Transverse colon (tissue), 4 donors: ENCODE measurements around the gene TUT1. TPM values are rescaled to one million over a fixed set of nuclear protein-coding genes. Genes with fewer than 3 reads are reported as not detected.
"Not testable (repeated sequence)": the region's sequence is repeated elsewhere in the genome, so short reads cannot be mapped to it uniquely, and the experiment has no call there.

Source experiments
- DNase-seq: peaks from one replicate; pipeline ENCODE4 v3.0.0-alpha.2; 2019
- H3K27ac ChIP-seq, 4 donors: fragments of 200-600 bp; sonication (generic); 2 replicates each; pipeline ENCODE4 v1.5.1; 2016 to 2018; ENCODE audit warnings: inconsistent platforms in 4 of 4
- H3K27me3 ChIP-seq: fragments of 200-600 bp; sonication (generic); 2 replicates; pipeline ENCODE4 v1.5.1; 2017; ENCODE audit warnings: inconsistent platforms
- H3K36me3 ChIP-seq, 4 donors: fragments of 200-600 bp; sonication (generic); 2 replicates each; pipeline ENCODE4 v1.5.1; 2017 to 2019; ENCODE audit warnings: inconsistent platforms in 4 of 4
- H3K4me1 ChIP-seq, 4 donors: fragments of 200-600 bp; sonication (generic); 2 replicates each; pipeline ENCODE4 v1.5.1; 2017 to 2020; ENCODE audit warnings: inconsistent platforms in 4 of 4
- H3K4me3 ChIP-seq, 4 donors: fragments of 200-600 bp; sonication (generic); 1 replicate in 1 of 4; 2 replicates in 3 of 4; pipeline versions ENCODE4 v1.5.1 to v1.6.1; 2017 to 2019; ENCODE audit warnings: inconsistent platforms in 4 of 4
- H3K9me3 ChIP-seq, 2 donors: fragments of 200-600 bp; sonication (generic); 2 replicates each; pipeline ENCODE4 v1.5.1; 2017 to 2019; ENCODE audit warnings: inconsistent platforms in 2 of 2
- EP300 ChIP-seq: sonication (generic); formaldehyde crosslinking; IDR thresholded peaks from one replicate; pipeline ENCODE4 v1.6.1; 2017; ENCODE audit warnings: antibody characterized with exemption, low read depth
- POLR2A ChIP-seq: fragments of 450-650 bp; IDR thresholded peaks from one replicate; pipeline ENCODE4 v1.6.1; 2016; ENCODE audit warnings: antibody characterized with exemption, mild to moderate bottlenecking, moderate library complexity
- POLR2AphosphoS5 ChIP-seq, 3 donors: sonication (generic); formaldehyde crosslinking; IDR thresholded peaks; one replicate each; pipeline ENCODE4 v1.6.1; 2016; ENCODE audit warnings: antibody characterized with exemption in 3 of 3
- WGBS, 2 donors: methylation state at CpG; one replicate each; pipeline ENCODE4 v1.1.5; 2018; ENCODE audit warnings: low coverage in 1 of 2; 5-methylcytosine and 5-hydroxymethylcytosine counted together
- in situ Hi-C, 4 donors: fragments of 200-750 bp; cut with MboI; loops; one replicate each; pipeline versions ENCODE4 v1.15.0 to v1.15.1; 2017; ENCODE audit warnings: low sequenced_read_pairs in 3 of 4, low pct_ligation_motif_present in 1 of 4, low pct_unique_long_range_greater_than_20kb in 1 of 4
- intact Hi-C: fragments of 100-400 bp; cut with DNase I; formaldehyde crosslinking; loops from one replicate; pipeline ENCODE4 v1.15.1; 2023; ENCODE audit warnings: low total_unique reads
- total RNA-seq, 4 donors: library from RNA; depleted of rRNA; stranded (reverse); fragments of >200 nt; gene quantifications; one replicate each; pipeline ENCODE4 v1.1.0, GENCODE V29; 2016
- TF ChIP-seq, protein P1 (sequence below), 5 experiments: fragments of 200-600 bp in 3 of 5; fragments of 450-650 bp in 2 of 5; sonication (generic) in 3 of 5; IDR thresholded peaks; 1 replicate in 2 of 5; 2 replicates in 3 of 5; pipeline ENCODE4 v1.5.1; 2016 to 2017; ENCODE audit warnings: antibody characterized with exemption in 5 of 5, inconsistent platforms in 3 of 5, mild to moderate bottlenecking in 2 of 5, moderate library complexity in 1 of 5

The TUT1 gene
- total RNA-seq, 4 donors from 2014 or later, result 6.0 to 12.4 (median 9.8) TPM

DNA sequence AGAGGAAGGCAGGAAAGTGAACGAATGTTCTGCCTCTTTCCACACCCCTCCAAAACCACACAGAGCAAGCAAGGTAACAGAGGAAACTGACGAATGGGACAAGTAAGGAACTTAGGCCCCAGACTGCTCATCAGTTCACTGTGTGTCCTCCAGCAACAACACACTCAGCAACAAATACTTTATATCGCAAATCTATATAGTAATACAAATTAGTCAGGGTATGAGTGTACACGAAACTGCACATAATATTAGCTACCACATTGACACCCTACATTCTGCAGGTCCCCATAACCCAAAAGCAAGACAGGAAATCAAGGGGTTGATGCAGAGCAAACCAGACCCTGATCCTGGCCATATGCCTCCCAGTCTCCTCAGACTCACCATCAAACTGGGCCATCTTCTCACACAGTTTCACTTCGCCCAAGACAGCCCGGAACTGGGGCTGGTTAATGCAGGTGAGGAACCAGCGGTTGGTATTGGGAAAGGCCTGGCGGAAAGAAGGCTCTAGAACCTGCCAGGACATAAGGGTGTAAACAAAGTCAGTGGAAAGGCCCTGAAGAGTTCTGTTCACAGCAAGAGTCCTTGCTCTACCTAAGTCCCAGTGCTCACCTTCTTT is 24.2 kb downstream of the TUT1 start:
- WGBS, 2 donors, result 62 to 74% methylated on average over 3 to 8 of the region's 8 CpGs
- Histone ChIP-seq H3K9me3 (no peaks in the 10 kb centered on the region), H3K4me3 (no peak overlapping the region), H3K27me3 (no peaks in the 10 kb centered on the region), H3K36me3 (peaks cover 0 to 72% (median 26%) of the 10 kb centered on the region in 4 donors), H3K27ac (no peak overlapping the region), H3K4me1 (peaks cover under 1 to 20% (median 9%) of the 10 kb centered on the region in 4 donors)
- TF ChIP-seq EP300 (no peak), POLR2AphosphoS5 (IDR thresholded peaks at IDR 0.05) (no peak), POLR2A (no peak)
- TF ChIP-seq, protein P1, sequence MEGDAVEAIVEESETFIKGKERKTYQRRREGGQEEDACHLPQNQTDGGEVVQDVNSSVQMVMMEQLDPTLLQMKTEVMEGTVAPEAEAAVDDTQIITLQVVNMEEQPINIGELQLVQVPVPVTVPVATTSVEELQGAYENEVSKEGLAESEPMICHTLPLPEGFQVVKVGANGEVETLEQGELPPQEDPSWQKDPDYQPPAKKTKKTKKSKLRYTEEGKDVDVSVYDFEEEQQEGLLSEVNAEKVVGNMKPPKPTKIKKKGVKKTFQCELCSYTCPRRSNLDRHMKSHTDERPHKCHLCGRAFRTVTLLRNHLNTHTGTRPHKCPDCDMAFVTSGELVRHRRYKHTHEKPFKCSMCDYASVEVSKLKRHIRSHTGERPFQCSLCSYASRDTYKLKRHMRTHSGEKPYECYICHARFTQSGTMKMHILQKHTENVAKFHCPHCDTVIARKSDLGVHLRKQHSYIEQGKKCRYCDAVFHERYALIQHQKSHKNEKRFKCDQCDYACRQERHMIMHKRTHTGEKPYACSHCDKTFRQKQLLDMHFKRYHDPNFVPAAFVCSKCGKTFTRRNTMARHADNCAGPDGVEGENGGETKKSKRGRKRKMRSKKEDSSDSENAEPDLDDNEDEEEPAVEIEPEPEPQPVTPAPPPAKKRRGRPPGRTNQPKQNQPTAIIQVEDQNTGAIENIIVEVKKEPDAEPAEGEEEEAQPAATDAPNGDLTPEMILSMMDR (IDR thresholded peaks at IDR 0.05), result no peak
- in situ Hi-C loops (loop anchor here in 1 of 4 donors (10.0 kb wide), 1 partner anchor 142 kb away; no protein-coding TSS in a partner anchor), intact Hi-C loops (no loop called here)
- no peak for DNase-seq

DNA sequence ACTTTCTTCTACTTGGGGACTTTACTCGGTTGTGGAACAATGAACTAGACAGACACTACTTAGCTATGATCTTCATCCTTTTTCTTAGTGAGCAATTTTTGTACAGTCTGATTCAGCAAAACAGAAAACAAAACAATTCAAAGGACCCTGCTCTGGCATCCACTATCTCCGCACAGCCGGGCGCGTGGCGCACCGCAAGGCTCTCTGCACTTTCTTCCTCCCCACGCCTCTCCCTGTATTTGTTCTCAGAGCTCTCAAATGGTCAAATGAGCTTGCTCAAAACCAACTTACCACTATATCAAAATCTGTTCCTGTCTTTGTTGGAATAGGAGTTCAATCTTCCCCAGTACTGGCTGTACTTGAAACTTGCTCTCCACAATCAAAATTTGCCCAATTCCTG is 25.1 kb downstream of the TUT1 start:
- no peaks in the 10 kb centered on the region for H3K9me3 ChIP-seq
- WGBS, 2 donors, result 72 to 91% methylated on average over 8 of the region's 8 CpGs
- peaks cover 0 to 14% (median 3%) of the 10 kb centered on the region in 4 donors for H3K4me1 ChIP-seq
- intact Hi-C loops (no loop called here), in situ Hi-C loops (loop anchor here in 1 of 4 donors (10.0 kb wide), 1 partner anchor 141 kb away; no protein-coding TSS in a partner anchor)
- no peak for TF ChIP-seq POLR2A
- no peak for TF ChIP-seq POLR2AphosphoS5 (IDR thresholded peaks at IDR 0.05)
- TF ChIP-seq, protein P1 (IDR thresholded peaks at IDR 0.05), result no peak
- no peak for TF ChIP-seq EP300
- peaks cover 0 to 70% (median 25%) of the 10 kb centered on the region in 4 donors for H3K36me3 ChIP-seq
- DNase-seq, result no peak
- no peaks in the 10 kb centered on the region for H3K27me3 ChIP-seq
- no peak overlapping the region for H3K27ac ChIP-seq
- H3K4me3 ChIP-seq, result no peak overlapping the region

DNA sequence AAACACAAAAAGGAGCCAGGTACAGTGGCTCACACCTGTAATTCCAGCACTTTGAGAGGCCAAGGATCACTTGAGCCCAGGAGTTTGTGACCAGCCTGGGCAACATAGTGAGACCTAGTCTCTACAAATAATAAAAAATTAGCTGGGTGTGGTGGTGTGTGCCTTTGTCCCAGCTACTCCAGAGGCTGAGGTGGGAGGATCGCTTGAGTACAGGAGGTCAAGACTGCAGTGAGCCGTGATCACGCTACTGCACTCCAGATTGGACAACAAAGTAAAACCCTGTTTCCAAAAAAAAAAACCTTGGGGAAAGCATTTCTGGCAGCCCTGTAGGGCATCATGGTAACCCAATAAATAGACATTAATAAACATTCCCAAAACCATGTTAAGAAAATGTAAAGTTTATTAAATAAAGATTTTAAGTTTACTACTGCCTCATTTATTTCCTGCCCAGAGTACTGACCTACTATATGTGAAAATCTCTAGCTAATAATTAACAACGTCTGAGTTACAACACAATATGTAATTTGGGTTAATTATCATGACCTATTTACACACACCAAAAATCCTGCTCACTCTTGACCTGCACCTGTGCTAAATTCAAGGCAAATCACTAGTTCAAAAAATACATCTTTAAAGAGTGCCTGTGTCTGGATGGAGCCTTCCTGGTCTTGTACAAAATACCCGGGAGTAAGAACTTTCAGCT is 26.1 kb downstream of the TUT1 start:
- H3K27ac ChIP-seq, result no peak overlapping the region

DNA sequence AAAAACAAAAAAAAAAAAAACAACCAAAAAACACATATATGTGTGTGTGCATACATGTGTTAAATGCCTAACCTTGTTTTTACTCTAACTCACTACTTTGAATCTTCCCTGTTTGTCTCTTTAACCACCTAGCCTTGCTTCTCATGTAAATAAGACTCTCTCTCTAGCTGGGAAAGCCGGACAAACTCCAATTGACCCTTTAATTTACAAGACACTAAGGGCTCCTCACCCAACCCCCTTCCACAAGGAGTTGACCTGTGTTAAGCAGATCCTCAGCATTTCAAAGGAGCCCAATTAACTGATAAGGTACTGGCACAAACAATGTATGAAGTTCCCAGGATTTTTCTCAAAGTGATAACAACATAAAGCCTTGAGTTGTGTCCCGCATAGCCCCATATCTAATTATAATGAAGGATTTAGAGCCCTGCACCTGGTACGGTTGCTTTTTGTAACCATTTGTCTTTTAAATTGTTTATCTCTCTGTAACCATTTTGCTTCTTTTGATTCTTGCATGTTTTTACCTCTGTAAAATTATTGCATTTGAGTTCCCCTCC is 29.6 kb downstream of the TUT1 start:
- Histone ChIP-seq H3K4me1 (peaks cover 21 to 38% (median 27%) of the 10 kb centered on the region in 4 donors), H3K27ac (peak overlapping the region; percentile 91 to 100 (median 96)), H3K36me3 (peaks cover 0 to 52% (median 11%) of the 10 kb centered on the region in 4 donors)
- in situ Hi-C loops, result loop anchor here in 1 of 4 donors (10.0 kb wide), 1 partner anchor 137 kb away; no protein-coding TSS in a partner anchor
- intact Hi-C loops, H3K27me3 ChIP-seq, H3K4me3 ChIP-seq, H3K9me3 ChIP-seq, DNase-seq: not testable (repeated sequence)
- 69 to 70% methylated on average over 3 of the region's 3 CpGs for WGBS, 2 donors

More for the DNA sequence above, 26.1 kb downstream of the TUT1 start:
- 31 to 69% methylated on average over 2 to 5 of the region's 5 CpGs for WGBS, 2 donors
- peaks cover 9 to 18% (median 11%) of the 10 kb centered on the region in 4 donors for H3K4me1 ChIP-seq
- intact Hi-C loops (no loop called here), in situ Hi-C loops (loop anchor here in 1 of 4 donors (10.0 kb wide), 1 partner anchor 140 kb away; no protein-coding TSS in a partner anchor)
- DNase-seq, result no peak
- H3K36me3 ChIP-seq, result peaks cover 0 to 63% (median 20%) of the 10 kb centered on the region in 4 donors
- H3K4me3 ChIP-seq, result no peak overlapping the region
- H3K27me3 ChIP-seq, result no peaks in the 10 kb centered on the region
- TF ChIP-seq, protein P1 (IDR thresholded peaks at IDR 0.05), result no peak
- TF ChIP-seq EP300 (no peak), POLR2A (no peak), POLR2AphosphoS5 (IDR thresholded peaks at IDR 0.05) (no peak)
- H3K9me3 ChIP-seq, result no peaks in the 10 kb centered on the region
